Astrocyte of the cerebellum (primary cell): ENCODE data around the gene TCEANC2.
"Not testable (repeated sequence)": the region's sequence is repeated elsewhere in the genome, so short reads cannot be mapped to it uniquely, and the experiment has no call there.

Experiments
- DNase-seq: peaks from one replicate; pipeline ENCODE4 v3.0.0-alpha.2; 2011; ENCODE audit warnings: low read depth
- H3K4me3 ChIP-seq: 2 replicates; pipeline ENCODE4 v1.5.1; 2011; ENCODE audit warnings: mild to moderate bottlenecking, low read depth, low read length, moderate library complexity
- in situ Hi-C: cut with HindIII; loops from 2 replicates; pipeline ENCODE4 v1.10.0; 2017; ENCODE audit warnings: low sequenced_read_pairs
- TF ChIP-seq, protein P1 (sequence below): IDR thresholded peaks from 2 replicates; pipeline ENCODE4 v1.5.1; 2012; ENCODE audit warnings: low read length, low read depth, moderate library complexity, mild to moderate bottlenecking; ENCODE audit errors: missing control alignments

Gene TCEANC2

DNA sequence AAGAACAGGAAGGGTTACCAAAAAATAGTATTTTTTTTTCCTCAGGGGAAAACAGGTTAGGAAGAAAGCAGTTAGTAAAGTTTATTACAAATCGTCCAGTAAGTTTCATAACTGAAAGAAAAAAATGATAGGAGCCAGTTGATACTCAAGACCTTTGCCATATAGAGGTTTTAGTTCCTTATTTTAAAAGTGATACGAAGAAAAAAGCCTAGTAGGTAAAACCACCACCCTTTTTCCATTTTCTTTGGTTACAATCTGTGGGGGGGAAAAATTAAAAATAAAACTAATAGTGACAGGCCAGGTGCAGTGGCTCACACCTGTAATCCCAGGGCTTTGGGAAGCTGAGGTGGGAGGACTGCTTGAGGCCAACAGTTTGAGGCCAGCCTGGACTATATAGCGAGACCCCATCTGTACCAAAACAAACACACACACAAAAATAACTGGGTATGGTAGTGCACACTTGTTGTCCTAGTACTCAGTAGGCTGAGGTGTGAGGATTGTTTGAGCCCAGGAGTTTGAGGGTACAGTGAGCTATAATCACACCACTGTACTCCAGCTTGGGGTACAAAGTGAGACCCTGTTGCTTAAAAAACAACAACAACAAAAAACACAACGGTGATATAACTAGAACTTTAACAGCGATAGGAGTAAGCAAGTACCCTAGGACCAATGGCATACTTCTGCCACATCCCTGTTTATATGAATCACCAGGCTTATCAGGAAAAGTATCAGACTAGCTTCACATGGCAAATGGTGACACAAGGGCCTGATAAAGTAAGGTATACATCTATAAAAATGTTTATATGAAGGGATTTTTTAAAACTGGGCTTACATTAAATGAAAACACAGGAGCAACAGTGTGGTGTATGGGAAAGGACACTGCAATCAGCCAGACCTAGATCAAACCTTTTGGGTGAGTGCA lies 5.8 kb upstream of the TCEANC2 start:
- no peak for DNase-seq
- no peak overlapping the region for H3K4me3 ChIP-seq
- in situ Hi-C loops = no loop called here
- TF ChIP-seq, protein P1, sequence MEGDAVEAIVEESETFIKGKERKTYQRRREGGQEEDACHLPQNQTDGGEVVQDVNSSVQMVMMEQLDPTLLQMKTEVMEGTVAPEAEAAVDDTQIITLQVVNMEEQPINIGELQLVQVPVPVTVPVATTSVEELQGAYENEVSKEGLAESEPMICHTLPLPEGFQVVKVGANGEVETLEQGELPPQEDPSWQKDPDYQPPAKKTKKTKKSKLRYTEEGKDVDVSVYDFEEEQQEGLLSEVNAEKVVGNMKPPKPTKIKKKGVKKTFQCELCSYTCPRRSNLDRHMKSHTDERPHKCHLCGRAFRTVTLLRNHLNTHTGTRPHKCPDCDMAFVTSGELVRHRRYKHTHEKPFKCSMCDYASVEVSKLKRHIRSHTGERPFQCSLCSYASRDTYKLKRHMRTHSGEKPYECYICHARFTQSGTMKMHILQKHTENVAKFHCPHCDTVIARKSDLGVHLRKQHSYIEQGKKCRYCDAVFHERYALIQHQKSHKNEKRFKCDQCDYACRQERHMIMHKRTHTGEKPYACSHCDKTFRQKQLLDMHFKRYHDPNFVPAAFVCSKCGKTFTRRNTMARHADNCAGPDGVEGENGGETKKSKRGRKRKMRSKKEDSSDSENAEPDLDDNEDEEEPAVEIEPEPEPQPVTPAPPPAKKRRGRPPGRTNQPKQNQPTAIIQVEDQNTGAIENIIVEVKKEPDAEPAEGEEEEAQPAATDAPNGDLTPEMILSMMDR = no peak

DNA sequence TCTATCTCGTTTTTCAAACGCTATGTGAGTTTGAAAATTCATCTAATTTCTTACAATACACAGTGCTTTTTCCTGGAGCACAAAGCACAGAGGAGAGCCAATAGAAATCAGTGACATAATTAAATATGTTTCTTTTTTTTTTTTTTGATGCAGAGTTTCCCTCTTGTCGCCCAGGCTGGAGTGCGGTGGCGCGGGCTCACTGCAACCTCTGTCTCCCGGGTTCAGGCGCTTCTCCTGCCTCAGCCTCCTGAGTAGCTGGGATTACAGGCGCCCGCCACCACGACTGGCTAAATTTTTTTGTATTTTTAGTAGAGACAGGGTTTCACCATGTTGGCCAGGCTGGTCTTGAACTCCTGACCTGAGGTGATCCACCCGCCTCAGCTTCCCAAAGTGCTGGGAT lies 3.0 kb upstream of the TCEANC2 start:
- DNase-seq, H3K4me3 ChIP-seq, in situ Hi-C loops: not testable (repeated sequence)

DNA sequence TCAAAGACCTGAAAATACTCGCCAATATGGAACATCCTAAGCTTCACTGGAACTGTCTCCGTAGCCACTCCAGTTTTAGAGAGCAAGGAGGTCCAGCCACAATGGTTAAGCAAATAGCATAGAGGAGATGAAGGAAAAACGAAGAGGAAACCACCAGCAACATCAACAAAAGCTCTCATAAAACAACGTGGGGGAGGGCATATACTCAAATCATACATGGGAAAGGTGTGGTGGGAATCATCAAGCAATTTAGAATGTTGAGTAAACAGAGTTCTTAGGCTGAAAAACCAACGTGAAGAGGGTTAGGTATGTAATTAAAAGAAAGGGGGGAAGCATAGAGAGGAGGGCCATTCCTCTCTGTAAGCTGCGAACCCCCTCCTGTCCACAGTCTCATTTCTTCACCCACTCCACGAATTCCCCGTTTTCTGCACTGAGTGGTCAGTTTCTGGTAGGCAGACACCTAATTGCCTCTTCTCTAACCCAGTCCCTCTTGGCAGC lies 1.4 kb upstream of the TCEANC2 start:
- TF ChIP-seq, protein P1 = no peak
- in situ Hi-C loops = no loop called here
- no peak for DNase-seq
- H3K4me3 ChIP-seq = peak overlapping the region; percentile 67

DNA sequence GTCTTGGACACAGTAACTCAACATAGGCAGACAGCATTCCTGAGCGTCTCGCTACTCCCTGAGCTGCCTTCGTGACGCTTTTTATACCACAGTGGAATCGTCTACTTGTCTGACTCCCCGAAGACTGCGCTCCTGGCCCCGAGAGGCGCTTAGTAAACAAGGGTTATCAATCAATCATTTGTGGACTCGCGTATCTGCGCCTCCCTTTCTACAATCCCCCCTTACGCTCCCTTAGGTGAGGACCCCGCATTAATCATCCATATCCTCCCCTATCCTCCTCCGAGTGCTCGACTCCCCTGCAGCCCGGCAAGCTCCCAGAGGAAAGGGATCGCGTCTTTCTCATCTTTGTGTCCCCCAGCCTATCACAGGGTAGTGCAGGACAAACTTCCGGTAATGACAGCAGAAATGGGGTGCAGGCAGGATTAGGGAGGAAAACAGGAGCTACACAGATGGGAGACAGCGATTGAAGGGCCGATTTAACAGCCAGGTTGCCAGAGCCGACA lies 926 bp upstream of the TCEANC2 start:
- in situ Hi-C loops = no loop called here
- peak overlapping the region; percentile 67 for H3K4me3 ChIP-seq
- peak; percentile 19 for DNase-seq
- TF ChIP-seq, protein P1 = no peak

DNA sequence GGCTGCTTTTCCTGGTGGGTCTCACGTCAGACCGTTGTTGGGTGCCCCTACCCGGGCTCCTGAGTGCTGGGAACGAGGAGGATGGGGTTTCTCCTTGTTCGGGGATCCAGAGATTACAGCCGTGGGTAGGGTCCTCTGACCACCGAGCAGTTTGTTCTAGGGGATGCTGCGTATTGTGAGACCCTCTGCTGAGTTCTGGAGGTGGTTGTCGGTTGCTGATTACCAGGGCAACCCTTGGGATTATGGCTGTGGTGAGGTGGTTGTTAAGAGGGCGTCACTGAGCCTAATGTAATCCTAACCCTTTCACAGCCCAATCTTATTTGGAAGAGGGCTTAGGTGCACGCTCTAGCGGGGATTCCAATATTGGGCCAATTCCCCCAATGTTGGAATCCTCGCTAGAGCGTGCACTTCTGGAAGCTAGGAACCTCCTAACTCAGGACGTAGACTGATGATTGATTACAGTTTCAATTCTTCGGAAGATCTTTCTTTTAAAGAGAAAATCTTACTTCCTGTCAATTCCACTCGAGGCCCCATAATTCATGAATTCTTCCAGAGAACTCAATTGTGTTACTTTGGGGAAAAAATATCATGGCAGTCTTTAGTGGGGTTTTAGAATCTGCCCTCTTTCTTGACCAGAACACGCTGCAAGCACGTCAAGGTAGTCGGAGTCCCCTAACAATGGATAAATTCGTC lies 483 bp downstream of the TCEANC2 start:
- no peak for DNase-seq
- in situ Hi-C loops = no loop called here

DNA sequence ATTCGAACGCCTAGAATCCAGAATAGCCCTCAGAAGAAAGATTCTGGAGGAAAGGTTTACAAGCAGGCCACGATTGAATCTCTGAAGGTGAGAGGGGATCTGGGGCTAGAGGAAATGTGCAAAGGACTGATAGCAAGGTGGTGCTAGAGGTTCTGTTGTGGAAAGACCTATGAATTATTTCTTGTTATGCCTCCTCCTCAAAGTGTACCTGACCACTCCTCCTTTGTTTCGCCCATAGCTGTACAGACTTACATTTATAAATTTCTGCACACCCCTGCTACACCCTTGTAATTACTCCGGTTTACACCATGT lies 986 bp downstream of the TCEANC2 start:
- peak overlapping the region; percentile 67 for H3K4me3 ChIP-seq
- DNase-seq = no peak
- in situ Hi-C loops = no loop called here

More for the DNA sequence above, 483 bp downstream of the TCEANC2 start:
- TF ChIP-seq, protein P1 = no peak
- peak overlapping the region; percentile 67 for H3K4me3 ChIP-seq

More for the DNA sequence above, 986 bp downstream of the TCEANC2 start:
- TF ChIP-seq, protein P1 = peak; percentile 5
